Measurements from ENCODE around the gene BCL2. TPM values are rescaled to one million over a fixed set of nuclear protein-coding genes. Genes with fewer than 3 reads are reported as not detected.
A peak's percentile ranks its signal among the peaks of the same experiment; 100 is the strongest.
"Not testable (repeated sequence)": the region's sequence is repeated elsewhere in the genome, so short reads cannot be mapped to it uniquely, and the experiment has no call there.

BCL2 gene
- total and polyA plus RNA-seq, 3 experiments from 2014 or later, result 29.8 to 60.5 (median 58.9) TPM

DNA sequence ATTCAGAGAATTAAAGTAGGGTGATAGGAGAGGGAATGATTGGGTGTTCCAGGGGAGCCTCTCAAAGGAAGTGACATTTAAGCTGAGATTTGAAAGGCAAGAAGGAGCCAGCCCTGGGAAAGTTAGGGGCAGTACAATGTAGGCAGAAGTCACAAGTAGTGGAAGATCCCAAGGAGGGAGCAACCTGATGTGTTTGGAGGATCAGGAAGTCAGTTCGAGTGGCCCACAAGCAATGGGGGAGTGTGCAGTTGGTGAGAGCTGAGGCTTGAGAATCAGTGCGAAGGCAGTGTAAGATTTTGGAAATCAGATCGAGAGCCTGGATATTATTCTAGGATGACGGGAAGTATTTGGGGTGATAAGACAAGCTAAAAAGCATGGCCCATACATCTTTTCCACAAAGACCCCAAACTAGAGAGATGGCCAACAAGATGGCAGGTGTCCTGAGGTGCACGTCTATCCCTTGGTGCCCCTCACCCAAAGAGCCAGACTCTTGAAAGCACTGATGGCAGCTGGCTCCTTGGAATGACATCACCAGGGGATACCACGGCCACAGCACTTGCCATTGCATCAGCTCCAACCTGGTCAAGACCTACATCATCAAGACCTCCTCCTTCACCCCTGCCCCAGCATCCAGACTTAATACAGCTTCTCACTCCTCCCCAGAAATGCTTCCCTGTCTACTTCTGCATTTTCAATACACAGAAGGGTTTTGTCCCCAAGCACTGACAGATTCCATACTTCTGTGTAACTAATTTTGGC lies 127.3 kb downstream of the BCL2 start:
- CTCF ChIA-PET, result interaction anchor here (0.6 to 0.7 kb wide), 2 partner anchors 8 to 126 kb away, joined by 3 read pairs; no protein-coding TSS in a partner anchor
- no peak for DNase-seq
- Histone ChIP-seq H3K36me3 (ENCODE audit: insufficient read depth, low read length) (no peaks in the 10 kb centered on the region), H3K4me1 (ENCODE audit: insufficient read depth, low read length) (peaks cover 16% of the 10 kb centered on the region), H3K9me3 (ENCODE audit: low read length) (no peaks in the 10 kb centered on the region), H3K27me3 (ENCODE audit: insufficient read depth, low read length, poor library complexity, severe bottlenecking) (no peaks in the 10 kb centered on the region), H3K27ac (ENCODE audit: low read depth, low read length) (no peak overlapping the region), H3K4me3 (ENCODE audit: low read length) (no peak overlapping the region)
- H3K4me3 Mint-ChIP-seq, result peak overlapping the region in 1 of 7 donors; percentile 10
- H3K9me3 Mint-ChIP-seq, result no peaks in the 10 kb centered on the region
- H3K36me3 Mint-ChIP-seq, result peaks cover 0 to 7% (median 0%) of the 10 kb centered on the region in 3 donors
- POLR2A ChIA-PET, result no interaction called here
- H3K4me1 Mint-ChIP-seq, result peaks cover 41 to 67% (median 60%) of the 10 kb centered on the region in 3 donors
- no peaks in the 10 kb centered on the region for H3K27me3 Mint-ChIP-seq
- peak overlapping the region; percentile 14 to 75 (median 56) for H3K27ac Mint-ChIP-seq

- Mint-ChIP-seq H3K27me3 (no peaks in the 10 kb centered on the region), H3K27ac (no peak overlapping the region), H3K4me3 (no peak overlapping the region), H3K9me3 (no peaks in the 10 kb centered on the region), H3K36me3 (peaks cover 0 to 7% (median 0%) of the 10 kb centered on the region in 3 donors), H3K4me1 (peaks cover 47 to 75% (median 69%) of the 10 kb centered on the region in 3 donors)
- Histone ChIP-seq H3K4me1 (ENCODE audit: insufficient read depth, low read length) (peaks cover 16% of the 10 kb centered on the region), H3K27ac (ENCODE audit: low read depth, low read length) (no peak overlapping the region), H3K9me3 (ENCODE audit: low read length) (no peaks in the 10 kb centered on the region), H3K36me3 (ENCODE audit: insufficient read depth, low read length) (no peaks in the 10 kb centered on the region), H3K4me3 (ENCODE audit: low read length) (no peak overlapping the region), H3K27me3 (ENCODE audit: insufficient read depth, low read length, poor library complexity, severe bottlenecking) (no peaks in the 10 kb centered on the region)
- CTCF ChIA-PET, result no interaction called here
- POLR2A ChIA-PET, result no interaction called here
- DNase-seq, result no peak
These were observed 128.2 kb downstream of the BCL2 start for GRCh38 chr18:63191413-63191812.

DNA sequence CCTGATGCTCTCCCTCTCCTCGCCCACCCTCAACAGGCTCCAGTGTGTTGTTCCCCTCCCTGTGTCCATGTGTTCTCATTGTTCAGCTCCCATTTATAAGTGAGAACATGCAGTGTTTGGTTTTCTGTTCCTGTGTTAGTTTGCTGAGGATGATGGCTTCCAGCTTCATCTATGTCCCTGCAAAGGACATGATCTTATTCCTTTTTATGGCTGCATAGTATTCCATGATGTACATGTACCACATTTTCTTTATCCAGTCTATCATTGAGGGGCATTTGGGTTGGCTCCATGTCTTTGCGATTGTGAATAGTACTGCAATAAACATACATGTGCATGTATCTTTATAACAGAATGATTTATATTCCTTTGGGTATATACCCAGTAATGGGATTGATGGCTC lies 128.7 kb downstream of the BCL2 start:
- H3K4me3 ChIP-seq (ENCODE audit: low read length); H3K27me3 Mint-ChIP-seq; CTCF ChIA-PET; H3K9me3 ChIP-seq (ENCODE audit: low read length); H3K27me3 ChIP-seq (ENCODE audit: insufficient read depth, low read length, poor library complexity, severe bottlenecking); H3K36me3 Mint-ChIP-seq; DNase-seq; H3K27ac ChIP-seq (ENCODE audit: low read depth, low read length); H3K4me3 Mint-ChIP-seq; POLR2A ChIA-PET; H3K9me3 Mint-ChIP-seq; H3K36me3 ChIP-seq (ENCODE audit: insufficient read depth, low read length): not testable (repeated sequence)
- Mint-ChIP-seq H3K27ac (peak overlapping the region in 1 of 8 donors; percentile 61), H3K4me1 (peaks cover 50 to 78% (median 74%) of the 10 kb centered on the region in 3 donors)
- peaks cover 16% of the 10 kb centered on the region for H3K4me1 ChIP-seq (ENCODE audit: insufficient read depth, low read length)

DNA sequence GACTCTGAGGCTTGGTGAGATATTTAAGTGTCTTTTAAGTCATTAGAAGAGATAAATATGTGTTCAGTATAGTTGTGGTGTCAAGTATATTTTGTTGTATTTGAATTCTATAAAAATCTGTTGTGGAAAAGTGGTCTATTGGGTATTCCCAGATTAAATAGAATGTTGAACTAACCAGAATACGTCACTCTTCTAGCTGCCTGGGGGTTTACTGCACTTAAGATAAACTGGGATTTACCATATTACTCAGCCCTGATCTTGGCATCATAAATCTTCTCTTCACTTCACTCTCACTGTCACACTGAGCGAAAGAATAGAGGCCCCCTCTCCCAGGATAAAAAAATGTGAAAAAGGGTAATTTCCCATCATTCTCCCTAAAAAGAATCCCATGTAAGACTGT lies 129.8 kb downstream of the BCL2 start:
- POLR2A ChIA-PET, result no interaction called here
- Histone ChIP-seq H3K36me3 (ENCODE audit: insufficient read depth, low read length) (no peaks in the 10 kb centered on the region), H3K4me1 (ENCODE audit: insufficient read depth, low read length) (peaks cover 19% of the 10 kb centered on the region), H3K4me3 (ENCODE audit: low read length) (no peak overlapping the region), H3K27ac (ENCODE audit: low read depth, low read length) (no peak overlapping the region), H3K27me3 (ENCODE audit: insufficient read depth, low read length, poor library complexity, severe bottlenecking) (no peaks in the 10 kb centered on the region), H3K9me3 (ENCODE audit: low read length) (no peaks in the 10 kb centered on the region)
- Mint-ChIP-seq H3K9me3 (no peaks in the 10 kb centered on the region), H3K27ac (peak overlapping the region in 2 of 8 donors; percentile 2 to 10), H3K4me1 (peaks cover 51 to 80% (median 74%) of the 10 kb centered on the region in 3 donors), H3K4me3 (no peak overlapping the region), H3K36me3 (peaks cover 0 to 7% (median 0%) of the 10 kb centered on the region in 3 donors), H3K27me3 (no peaks in the 10 kb centered on the region)
- no peak for DNase-seq
- CTCF ChIA-PET, result no interaction called here

DNA sequence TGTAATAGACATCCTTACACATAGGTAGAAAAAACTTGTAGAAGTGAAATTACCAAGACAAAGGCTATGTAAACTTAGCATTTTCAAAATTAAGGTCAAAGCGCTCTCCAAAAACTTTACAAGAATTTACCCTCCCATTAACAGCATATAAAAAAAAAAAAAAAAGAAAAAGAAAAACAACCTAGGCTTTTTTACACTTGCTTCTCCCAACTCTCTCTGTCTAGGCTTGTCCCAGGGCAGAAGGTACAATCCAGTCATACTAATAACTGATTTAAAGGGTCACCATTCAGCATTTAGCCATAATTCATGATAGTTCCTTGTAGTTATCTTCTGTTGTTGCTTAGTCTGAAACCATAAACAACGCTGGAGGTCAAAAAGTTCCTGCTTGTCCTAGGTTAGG lies 130.5 kb downstream of the BCL2 start:
- no peak overlapping the region for H3K27ac ChIP-seq (ENCODE audit: low read depth, low read length)
- no peaks in the 10 kb centered on the region for H3K9me3 Mint-ChIP-seq
- H3K36me3 Mint-ChIP-seq, result peaks cover 0 to 6% (median 0%) of the 10 kb centered on the region in 3 donors
- no peaks in the 10 kb centered on the region for H3K36me3 ChIP-seq (ENCODE audit: insufficient read depth, low read length)
- no peak for DNase-seq
- peak overlapping the region in 3 of 8 donors; percentile 7 to 59 (median 9) for H3K27ac Mint-ChIP-seq
- H3K9me3 ChIP-seq (ENCODE audit: low read length), result no peaks in the 10 kb centered on the region
- no peaks in the 10 kb centered on the region for H3K27me3 ChIP-seq (ENCODE audit: insufficient read depth, low read length, poor library complexity, severe bottlenecking)
- H3K4me3 ChIP-seq (ENCODE audit: low read length), result no peak overlapping the region
- POLR2A ChIA-PET, result no interaction called here
- H3K4me1 ChIP-seq (ENCODE audit: insufficient read depth, low read length), result peaks cover 26% of the 10 kb centered on the region
- H3K4me3 Mint-ChIP-seq, result no peak overlapping the region
- no peaks in the 10 kb centered on the region for H3K27me3 Mint-ChIP-seq
- peaks cover 50 to 84% (median 81%) of the 10 kb centered on the region in 3 donors for H3K4me1 Mint-ChIP-seq
- CTCF ChIA-PET, result no interaction called here

GRCh38 chr18:63187791-63188460 lies 131.6 kb downstream of the BCL2 start:
- no peak overlapping the region for H3K27ac ChIP-seq (ENCODE audit: low read depth, low read length)
- no peaks in the 10 kb centered on the region for H3K9me3 ChIP-seq (ENCODE audit: low read length)
- H3K27me3 Mint-ChIP-seq, result no peaks in the 10 kb centered on the region
- no peak overlapping the region for H3K4me3 ChIP-seq (ENCODE audit: low read length)
- no peaks in the 10 kb centered on the region for H3K27me3 ChIP-seq (ENCODE audit: insufficient read depth, low read length, poor library complexity, severe bottlenecking)
- peak overlapping the region in 1 of 7 donors; percentile 37 for H3K4me3 Mint-ChIP-seq
- POLR2A ChIA-PET, result no interaction called here
- peaks cover 47 to 85% (median 80%) of the 10 kb centered on the region in 3 donors for H3K4me1 Mint-ChIP-seq
- H3K27ac Mint-ChIP-seq, result peak overlapping the region in 5 of 8 donors; percentile 25 to 84 (median 43)
- no peaks in the 10 kb centered on the region for H3K9me3 Mint-ChIP-seq
- no peak for DNase-seq
- no peaks in the 10 kb centered on the region for H3K36me3 ChIP-seq (ENCODE audit: insufficient read depth, low read length)
- H3K4me1 ChIP-seq (ENCODE audit: insufficient read depth, low read length), result peaks cover 38% of the 10 kb centered on the region
- peaks cover 0 to 7% (median 4%) of the 10 kb centered on the region in 3 donors for H3K36me3 Mint-ChIP-seq
- CTCF ChIA-PET, result interaction anchor here (0.7 to 1.7 kb wide), 4 partner anchors 9 to 135 kb away, joined by 3 to 6 read pairs (median 4); no protein-coding TSS in a partner anchor

- peak overlapping the region in 1 of 7 donors; percentile 20 for H3K4me3 Mint-ChIP-seq
- Histone ChIP-seq H3K27ac (ENCODE audit: low read depth, low read length) (no peak overlapping the region), H3K4me1 (ENCODE audit: insufficient read depth, low read length) (peaks cover 43% of the 10 kb centered on the region), H3K36me3 (ENCODE audit: insufficient read depth, low read length) (no peaks in the 10 kb centered on the region), H3K27me3 (ENCODE audit: insufficient read depth, low read length, poor library complexity, severe bottlenecking) (no peaks in the 10 kb centered on the region), H3K9me3 (ENCODE audit: low read length) (no peaks in the 10 kb centered on the region), H3K4me3 (ENCODE audit: low read length) (no peak overlapping the region)
- ChIA-PET CTCF (interaction anchor here (1.4 to 1.8 kb wide), 3 partner anchors 9 to 32 kb away, joined by 3 to 6 read pairs (median 4); no protein-coding TSS in a partner anchor), POLR2A (interaction anchor here (4.3 kb wide), 1 partner anchor 10 kb away, joined by 13 read pairs; no protein-coding TSS in a partner anchor)
- peaks cover 48 to 85% (median 80%) of the 10 kb centered on the region in 3 donors for H3K4me1 Mint-ChIP-seq
- no peaks in the 10 kb centered on the region for H3K27me3 Mint-ChIP-seq
- DNase-seq, result no peak
- H3K27ac Mint-ChIP-seq, result peak overlapping the region; percentile 7 to 84 (median 36)
- H3K36me3 Mint-ChIP-seq, result peaks cover 0 to 9% (median 6%) of the 10 kb centered on the region in 3 donors
- H3K9me3 Mint-ChIP-seq, result no peaks in the 10 kb centered on the region
These were observed 132.4 kb downstream of the BCL2 start for GRCh38 chr18:63187223-63187574.

Measured in CD8-positive, alpha-beta memory T cell (primary cell).